ENCODE results near the gene PDZD2.

The PDZD2 gene

GRCh38 chr5:31888564-31888963, 249.6 kb downstream of the PDZD2 start:
- Histone ChIP-seq H4K20me1 (ENCODE audit: insufficient read depth, low read length) (no peaks in the 10 kb centered on the region), H3K79me2 (ENCODE audit: low read length) (no peaks in the 10 kb centered on the region), H3K9ac (ENCODE audit: low read length) (no peak overlapping the region), H3K9me3 (replicated peaks; ENCODE audit: insufficient read depth, low read length) (no peaks in the 10 kb centered on the region), H3K4me2 (ENCODE audit: low read depth, low read length) (no peak overlapping the region), H3K4me1 (ENCODE audit: low read length) (no peaks in the 10 kb centered on the region), H3K4me3 (ENCODE audit: low read length) (no peak overlapping the region), H3K36me3 (replicated peaks; ENCODE audit: insufficient read depth, low read length) (no peaks in the 10 kb centered on the region), H3K27ac (ENCODE audit: low read length) (no peak overlapping the region), H2AFZ (ENCODE audit: low read length) (no peak overlapping the region), H3K27me3 (replicated peaks; ENCODE audit: insufficient read depth, low read length) (no peaks in the 10 kb centered on the region), H3F3A (ENCODE audit: insufficient read depth, low read length) (no peaks in the 10 kb centered on the region), H3K9me2 (replicated peaks; ENCODE audit: insufficient read depth, low read length) (no peaks in the 10 kb centered on the region)
- no peak for DNase-seq
- TF ChIP-seq EZH2 (optimal IDR thresholded peaks at IDR 0.05; ENCODE audit: low read depth, low read length): no peak
- TF ChIP-seq EZH2phosphoT487 (IDR thresholded peaks at IDR 0.05; ENCODE audit: low read length): no peak
- TF ChIP-seq, protein P1, sequence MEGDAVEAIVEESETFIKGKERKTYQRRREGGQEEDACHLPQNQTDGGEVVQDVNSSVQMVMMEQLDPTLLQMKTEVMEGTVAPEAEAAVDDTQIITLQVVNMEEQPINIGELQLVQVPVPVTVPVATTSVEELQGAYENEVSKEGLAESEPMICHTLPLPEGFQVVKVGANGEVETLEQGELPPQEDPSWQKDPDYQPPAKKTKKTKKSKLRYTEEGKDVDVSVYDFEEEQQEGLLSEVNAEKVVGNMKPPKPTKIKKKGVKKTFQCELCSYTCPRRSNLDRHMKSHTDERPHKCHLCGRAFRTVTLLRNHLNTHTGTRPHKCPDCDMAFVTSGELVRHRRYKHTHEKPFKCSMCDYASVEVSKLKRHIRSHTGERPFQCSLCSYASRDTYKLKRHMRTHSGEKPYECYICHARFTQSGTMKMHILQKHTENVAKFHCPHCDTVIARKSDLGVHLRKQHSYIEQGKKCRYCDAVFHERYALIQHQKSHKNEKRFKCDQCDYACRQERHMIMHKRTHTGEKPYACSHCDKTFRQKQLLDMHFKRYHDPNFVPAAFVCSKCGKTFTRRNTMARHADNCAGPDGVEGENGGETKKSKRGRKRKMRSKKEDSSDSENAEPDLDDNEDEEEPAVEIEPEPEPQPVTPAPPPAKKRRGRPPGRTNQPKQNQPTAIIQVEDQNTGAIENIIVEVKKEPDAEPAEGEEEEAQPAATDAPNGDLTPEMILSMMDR (IDR thresholded peaks at IDR 0.05; ENCODE audit: low read length): no peak

DNA sequence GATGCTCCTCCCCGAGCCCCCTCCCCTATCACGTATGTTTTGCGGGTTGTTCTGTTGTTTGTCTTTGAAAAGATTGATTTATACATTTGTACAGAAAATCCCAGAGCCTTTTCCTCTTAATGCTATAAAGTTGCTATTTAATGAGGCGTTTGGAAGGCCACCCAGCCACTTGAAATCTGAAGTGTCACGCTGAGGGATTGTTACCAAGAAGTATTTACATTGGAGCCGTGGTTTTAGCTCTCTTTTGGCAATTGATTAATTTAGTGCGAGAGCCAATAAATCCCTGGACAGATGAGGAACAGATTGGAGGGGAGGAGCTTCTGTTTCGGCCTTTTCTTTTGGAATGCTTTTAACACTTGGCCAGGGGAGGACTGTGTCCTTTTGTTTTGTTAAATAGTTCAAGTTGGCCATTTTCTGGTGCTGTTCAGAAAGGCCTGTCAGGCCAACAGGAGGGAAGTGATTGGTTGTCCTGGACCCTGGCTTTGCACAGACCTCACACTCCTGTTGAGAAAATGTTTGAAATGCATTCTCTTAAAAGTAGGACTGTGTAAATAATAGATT, 250.2 kb downstream of the PDZD2 start:
- no peaks in the 10 kb centered on the region for H3F3A ChIP-seq (ENCODE audit: insufficient read depth, low read length)
- no peak for DNase-seq

DNA sequence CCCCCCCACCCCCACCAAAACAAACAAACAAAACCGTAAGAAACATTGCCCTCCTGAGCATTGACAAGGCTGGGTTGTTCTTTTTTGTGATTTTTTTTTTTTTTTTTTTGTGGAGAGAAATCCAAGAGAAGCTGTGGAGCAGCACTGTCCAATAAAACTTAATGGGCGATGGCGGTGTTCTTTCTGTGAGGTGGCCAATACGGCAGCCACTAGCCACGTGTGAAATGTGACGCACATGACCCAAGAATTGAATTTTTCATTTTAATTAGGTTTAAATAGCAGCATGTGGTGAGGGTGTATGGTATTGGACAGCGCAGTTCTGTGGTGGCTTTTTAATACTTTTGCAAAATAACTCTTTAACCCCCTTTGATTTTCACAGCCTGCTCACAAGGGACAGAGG, 251.1 kb downstream of the PDZD2 start:
- H3K79me2 ChIP-seq (ENCODE audit: low read length): no peaks in the 10 kb centered on the region

More for the DNA sequence above, 250.2 kb downstream of the PDZD2 start:
- Histone ChIP-seq H3K9me2 (replicated peaks; ENCODE audit: insufficient read depth, low read length) (no peaks in the 10 kb centered on the region), H3K4me3 (ENCODE audit: low read length) (no peak overlapping the region), H4K20me1 (ENCODE audit: insufficient read depth, low read length) (no peaks in the 10 kb centered on the region), H3K4me2 (ENCODE audit: low read depth, low read length) (no peak overlapping the region), H3K9me3 (replicated peaks; ENCODE audit: insufficient read depth, low read length) (no peaks in the 10 kb centered on the region), H3K27me3 (replicated peaks; ENCODE audit: insufficient read depth, low read length) (no peaks in the 10 kb centered on the region), H3K4me1 (ENCODE audit: low read length) (no peaks in the 10 kb centered on the region), H3K27ac (ENCODE audit: low read length) (no peak overlapping the region), H3K9ac (ENCODE audit: low read length) (no peak overlapping the region), H3K36me3 (replicated peaks; ENCODE audit: insufficient read depth, low read length) (no peaks in the 10 kb centered on the region), H3K79me2 (ENCODE audit: low read length) (no peaks in the 10 kb centered on the region), H2AFZ (ENCODE audit: low read length) (no peak overlapping the region)
- no peak for TF ChIP-seq EZH2 (optimal IDR thresholded peaks at IDR 0.05; ENCODE audit: low read depth, low read length)
- TF ChIP-seq, protein P1 (IDR thresholded peaks at IDR 0.05; ENCODE audit: low read length): no peak
- TF ChIP-seq EZH2phosphoT487 (IDR thresholded peaks at IDR 0.05; ENCODE audit: low read length): no peak

More for the DNA sequence above, 251.1 kb downstream of the PDZD2 start:
- TF ChIP-seq EZH2 (optimal IDR thresholded peaks at IDR 0.05; ENCODE audit: low read depth, low read length) (no peak), EZH2phosphoT487 (IDR thresholded peaks at IDR 0.05; ENCODE audit: low read length) (no peak)
- TF ChIP-seq, protein P1 (IDR thresholded peaks at IDR 0.05; ENCODE audit: low read length): no peak
- no peak overlapping the region for H3K9ac ChIP-seq (ENCODE audit: low read length)
- H3K4me3 ChIP-seq (ENCODE audit: low read length): no peak overlapping the region
- H3K4me2 ChIP-seq (ENCODE audit: low read depth, low read length): no peak overlapping the region
- H3K9me2 ChIP-seq (replicated peaks; ENCODE audit: insufficient read depth, low read length): no peaks in the 10 kb centered on the region
- no peaks in the 10 kb centered on the region for H3K4me1 ChIP-seq (ENCODE audit: low read length)
- no peaks in the 10 kb centered on the region for H3F3A ChIP-seq (ENCODE audit: insufficient read depth, low read length)
- H3K27ac ChIP-seq (ENCODE audit: low read length): no peak overlapping the region
- DNase-seq: no peak
- H4K20me1 ChIP-seq (ENCODE audit: insufficient read depth, low read length): no peaks in the 10 kb centered on the region
- H3K27me3 ChIP-seq (replicated peaks; ENCODE audit: insufficient read depth, low read length): no peaks in the 10 kb centered on the region
- no peak overlapping the region for H2AFZ ChIP-seq (ENCODE audit: low read length)
- H3K36me3 ChIP-seq (replicated peaks; ENCODE audit: insufficient read depth, low read length): no peaks in the 10 kb centered on the region
- no peaks in the 10 kb centered on the region for H3K9me3 ChIP-seq (replicated peaks; ENCODE audit: insufficient read depth, low read length)

All from MM.1S (cell line).